Activated CD8-positive, alpha-beta T cell treated with anti-CD3 and anti-CD28 coated beads for 36 hours (primary cell): ENCODE results near the gene MTMR3. TPM values are rescaled to one million over a fixed set of nuclear protein-coding genes. Genes with fewer than 3 reads are reported as not detected.

ENCODE experiments used
- ATAC-seq: fragments of 200-7000 bp; cut with Tn5 transposase; one replicate; pipeline ENCODE4 v1.10.0; 2021; ENCODE audit warnings: mild to moderate bottlenecking, moderate library complexity
- CTCF ChIA-PET: fragments of 350-600 bp; sonication (Branson Sonifier 250); formaldehyde crosslinking; loops from one replicate; lab custom pipeline; 2021; ENCODE audit warnings: antibody characterized with exemption; lab: Charles Lee
- POLR2A ChIA-PET: fragments of 350-600 bp; sonication (Branson Sonifier 250); formaldehyde crosslinking; loops from one replicate; lab custom pipeline; 2021; ENCODE audit warnings: antibody characterized with exemption; lab: Charles Lee
- DNase-seq: peaks from one replicate; pipeline ENCODE4 v3.0.0-alpha.2; 2020
- H3K27ac Mint-ChIP-seq: one replicate; pipeline ENCODE4 v1.8.0; 2021; ENCODE audit warnings: mild to moderate bottlenecking, mixed read lengths
- H3K27me3 Mint-ChIP-seq: one replicate; pipeline ENCODE4 v1.8.0; 2021; ENCODE audit warnings: mixed read lengths
- H3K36me3 Mint-ChIP-seq: one replicate; pipeline ENCODE4 v1.8.0; 2021; ENCODE audit warnings: low read depth, mixed read lengths
- H3K4me1 Mint-ChIP-seq: one replicate; pipeline ENCODE4 v1.8.0; 2021; ENCODE audit warnings: low read depth, mixed read lengths
- H3K4me3 Mint-ChIP-seq: one replicate; pipeline ENCODE4 v1.8.0; 2021; ENCODE audit warnings: mild to moderate bottlenecking, moderate library complexity, mixed read lengths
- H3K9me3 Mint-ChIP-seq: one replicate; pipeline ENCODE4 v1.8.0; 2021; ENCODE audit warnings: mixed read lengths
- CTCF ChIP-seq: fragments of 200-600 bp; IDR thresholded peaks from one replicate; pipeline ENCODE4 v1.8.0; 2022; ENCODE audit warnings: antibody characterized with exemption, mild to moderate bottlenecking
- intact Hi-C: fragments of 100-400 bp; cut with micrococcal nuclease; formaldehyde crosslinking; loops from one replicate; pipeline ENCODE4 v1.10.0; 2022
- total RNA-seq, 2 experiments: library from RNA; stranded (reverse); gene quantifications; one replicate each; pipeline ENCODE4 v1.2.3, GENCODE V29; 2021

The MTMR3 gene
- total RNA-seq, 2 experiments from 2014 or later, result 19.5 to 21.3 TPM

- TF ChIP-seq CTCF, result no peak
- POLR2A ChIA-PET, result no interaction called here
- Mint-ChIP-seq H3K36me3 (peaks cover 12% of the 10 kb centered on the region), H3K27ac (no peak overlapping the region), H3K9me3 (no peaks in the 10 kb centered on the region), H3K4me3 (no peak overlapping the region), H3K27me3 (no peaks in the 10 kb centered on the region), H3K4me1 (peaks cover under 1% of the 10 kb centered on the region)
- DNase-seq (no peak), ATAC-seq (no peak)
- CTCF ChIA-PET, result interaction anchor here (1.4 to 2.5 kb wide), 2 partner anchors 23 to 60 kb away, joined by 3 to 15 read pairs; no protein-coding TSS in a partner anchor
- intact Hi-C loops, result no loop called here
These were observed 145.8 kb downstream of the MTMR3 start for GRCh38 chr22:30028731-30029130.

- intact Hi-C loops, result no loop called here
- no peaks in the 10 kb centered on the region for H3K27me3 Mint-ChIP-seq
- TF ChIP-seq CTCF, result no peak
- H3K27ac Mint-ChIP-seq, result no peak overlapping the region
- DNase-seq, result no peak
- ChIA-PET CTCF (interaction anchor here (1.4 kb wide), 1 partner anchor 59 kb away, joined by 3 read pairs; no protein-coding TSS in a partner anchor), POLR2A (interaction anchor here (0.9 kb wide), 1 partner anchor 478 kb away, joined by 3 read pairs; no protein-coding TSS in a partner anchor)
- H3K9me3 Mint-ChIP-seq, result no peaks in the 10 kb centered on the region
- no peak overlapping the region for H3K4me3 Mint-ChIP-seq
- ATAC-seq, result no peak
- H3K4me1 Mint-ChIP-seq, result no peaks in the 10 kb centered on the region
- peaks cover 9% of the 10 kb centered on the region for H3K36me3 Mint-ChIP-seq
These were observed 146.5 kb downstream of the MTMR3 start for GRCh38 chr22:30029512-30029911.

GRCh38 chr22:30030329-30030728, 147.4 kb downstream of the MTMR3 start:
- intact Hi-C loops, result no loop called here
- CTCF ChIA-PET, result interaction anchor here (0.6 to 3.0 kb wide), 2 partner anchors 25 to 396 kb away, joined by 3 to 13 read pairs; no protein-coding TSS in a partner anchor
- Mint-ChIP-seq H3K36me3 (peaks cover 8% of the 10 kb centered on the region), H3K27me3 (no peaks in the 10 kb centered on the region), H3K4me1 (no peaks in the 10 kb centered on the region), H3K27ac (no peak overlapping the region), H3K9me3 (no peaks in the 10 kb centered on the region), H3K4me3 (no peak overlapping the region)
- TF ChIP-seq CTCF, result no peak
- DNase-seq (no peak), ATAC-seq (no peak)
- POLR2A ChIA-PET, result no interaction called here

- ChIA-PET POLR2A (no interaction called here), CTCF (interaction anchor here (3.0 kb wide), 1 partner anchor 26 kb away, joined by 13 read pairs; no protein-coding TSS in a partner anchor)
- H3K4me1 Mint-ChIP-seq, result no peaks in the 10 kb centered on the region
- ATAC-seq (no peak), DNase-seq (no peak)
- no peaks in the 10 kb centered on the region for H3K9me3 Mint-ChIP-seq
- no peak overlapping the region for H3K4me3 Mint-ChIP-seq
- H3K27me3 Mint-ChIP-seq, result no peaks in the 10 kb centered on the region
- intact Hi-C loops, result no loop called here
- no peak overlapping the region for H3K27ac Mint-ChIP-seq
- H3K36me3 Mint-ChIP-seq, result peaks cover 6% of the 10 kb centered on the region
- TF ChIP-seq CTCF, result no peak
These were observed 148.4 kb downstream of the MTMR3 start for GRCh38 chr22:30031328-30031727.

GRCh38 chr22:30031764-30032455, 148.9 kb downstream of the MTMR3 start:
- POLR2A ChIA-PET, result no interaction called here
- DNase-seq (no peak), ATAC-seq (no peak)
- no peak for TF ChIP-seq CTCF
- Mint-ChIP-seq H3K9me3 (no peaks in the 10 kb centered on the region), H3K4me1 (no peaks in the 10 kb centered on the region), H3K27me3 (no peaks in the 10 kb centered on the region), H3K4me3 (no peak overlapping the region), H3K27ac (no peak overlapping the region), H3K36me3 (peaks cover 2% of the 10 kb centered on the region)
- CTCF ChIA-PET, result interaction anchor here (3.0 kb wide), 1 partner anchor 27 kb away, joined by 13 read pairs; no protein-coding TSS in a partner anchor
- intact Hi-C loops, result no loop called here
